ENCODE measurements around the gene ARHGEF26. TPM values are rescaled to one million over a fixed set of nuclear protein-coding genes. Genes with fewer than 3 reads are reported as not detected.

Gene ARHGEF26
- total RNA-seq, 4 donors from 2014 or later: 18.5 to 45.2 (median 26.3) TPM

GRCh38 chr3:154121701-154122551 is 736 bp downstream of the ARHGEF26 start:
- no peak for TF ChIP-seq CTCF (IDR thresholded peaks at IDR 0.05; ENCODE audit: low read depth)

- no peak for TF ChIP-seq CTCF (IDR thresholded peaks at IDR 0.05; ENCODE audit: low read depth)
Observed at GRCh38 chr3:154122552-154122911, 1.3 kb downstream of the ARHGEF26 start.

DNA sequence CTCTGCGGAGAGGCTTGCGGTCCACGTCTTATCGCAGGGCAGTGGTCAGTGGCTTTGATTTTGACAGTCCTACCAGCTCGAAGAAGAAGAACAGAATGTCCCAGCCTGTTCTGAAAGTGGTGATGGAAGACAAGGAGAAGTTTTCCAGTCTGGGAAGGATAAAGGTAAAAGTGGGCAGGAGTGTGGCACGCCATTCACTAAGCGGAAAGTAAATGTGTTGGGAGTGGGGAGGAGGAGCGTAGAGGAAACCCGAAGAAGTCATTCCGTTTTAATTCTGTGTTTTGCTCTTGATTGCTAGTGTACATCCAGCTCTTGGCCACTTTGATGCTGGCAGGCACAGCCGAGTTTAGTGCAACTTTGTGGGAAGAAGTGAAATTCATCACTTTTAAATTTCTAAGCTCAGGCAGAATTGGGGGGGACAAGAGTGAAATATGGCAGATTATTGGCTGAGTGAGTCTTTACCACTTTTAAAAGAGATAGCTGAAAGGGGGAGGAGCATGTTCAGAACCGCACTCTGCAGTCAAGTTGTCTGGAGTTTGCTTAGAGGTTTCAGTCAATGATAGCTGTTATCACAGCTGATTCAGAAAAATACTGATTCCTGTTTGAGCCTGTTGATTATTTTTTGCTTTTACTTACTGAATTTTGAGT is 1.8 kb downstream of the ARHGEF26 start:
- no peak for TF ChIP-seq CTCF (IDR thresholded peaks at IDR 0.05; ENCODE audit: low read depth)

GRCh38 chr3:154123906-154124305 is 2.7 kb downstream of the ARHGEF26 start:
- TF ChIP-seq CTCF (IDR thresholded peaks at IDR 0.05; ENCODE audit: low read depth): no peak

GRCh38 chr3:154125378-154126030 is 4.3 kb downstream of the ARHGEF26 start:
- TF ChIP-seq CTCF (IDR thresholded peaks at IDR 0.05; ENCODE audit: low read depth): no peak

GRCh38 chr3:154126651-154127050 is 5.5 kb downstream of the ARHGEF26 start:
- no peak for TF ChIP-seq CTCF (IDR thresholded peaks at IDR 0.05; ENCODE audit: low read depth)

DNA sequence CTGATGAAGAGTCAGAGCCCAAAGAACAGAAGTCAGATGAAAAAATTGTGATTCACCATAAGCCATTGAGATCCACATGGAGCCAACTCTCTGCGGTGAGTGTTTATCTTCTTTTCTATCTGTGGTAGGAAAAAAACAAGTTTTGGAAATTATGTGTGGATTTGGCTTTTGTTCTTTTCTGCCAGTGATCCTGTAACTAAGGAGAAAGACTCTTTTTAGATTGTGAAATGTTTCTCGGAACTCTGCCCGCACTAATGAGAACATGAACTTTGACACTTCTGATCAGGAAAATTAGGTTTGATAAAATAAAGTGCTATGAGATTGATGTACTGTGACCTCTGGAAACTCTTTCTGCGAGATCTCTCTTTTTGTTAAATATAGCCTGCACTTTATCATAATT is 8.4 kb downstream of the ARHGEF26 start:
- no peak for TF ChIP-seq CTCF (IDR thresholded peaks at IDR 0.05; ENCODE audit: low read depth)

Data from subcutaneous adipose tissue (tissue), 4 donors.